HepG2 (cell line): ENCODE measurements around the gene STAG3. TPM values are rescaled to one million over a fixed set of nuclear protein-coding genes. Genes with fewer than 3 reads are reported as not detected.

Experiments
- ATAC-seq: fragments of 200-7000 bp; cut with Tn5 transposase; 3 replicates; pipeline ENCODE4 v1.9.1; 2020; ENCODE audit warnings: mild to moderate bottlenecking, moderate library complexity
- BruUV-seq: library from RNA; stranded (reverse); fragments of 400-500 nt; replicated peaks from 2 replicates; lab custom pipeline; 2021; lab: Mats Ljungman, UMichigan
- CTCF ChIA-PET: fragments of 300-600 bp; formaldehyde crosslinking; extraction: SDS; loops from one replicate; lab custom pipeline; 2021; ENCODE audit warnings: low total read pairs, inconsistent platforms, low intra/inter-chr PET ratio; lab: Yijun Ruan, JAX
- POLR2A ChIA-PET: fragments of 350-600 bp; sonication (Branson Sonifier 250); formaldehyde crosslinking; loops from one replicate; lab custom pipeline; 2020; ENCODE audit warnings: antibody characterized with exemption, inconsistent platforms; lab: Yijun Ruan, JAX
- DNase-seq: peaks from one replicate; pipeline ENCODE4 v3.0.0-alpha.2; 2015; ENCODE audit warnings: low spot score
- FAIRE-seq: peaks from 3 replicates; lab custom pipeline; 2011; peaks lifted over from hg19 to GRCh38; lab: Jason Lieb, UNC
- H2AFZ ChIP-seq: one replicate; pipeline ENCODE4 v1.6.1; 2011; ENCODE audit warnings: low read length, inconsistent platforms
- H3K27ac ChIP-seq: fragments of 300-600 bp; 3 replicates; pipeline ENCODE4 v1.8.0; 2011; ENCODE audit warnings: mixed run types, mild to moderate bottlenecking, mixed read lengths, low read length, inconsistent platforms; ENCODE audit not compliant: insufficient read depth; ENCODE audit errors: extremely low read length
- H3K27me3 ChIP-seq, 2 experiments: fragments of 200-600 bp in 1 of 2; 2 replicates in 1 of 2; 3 replicates in 1 of 2; pipeline versions ENCODE4 v1.6.0 to v1.8.0; 2011; ENCODE audit warnings: low read length in 2 of 2, mild to moderate bottlenecking in 2 of 2, moderate library complexity in 2 of 2, inconsistent platforms in 1 of 2; ENCODE audit not compliant: insufficient read depth in 2 of 2, control insufficient read depth in 1 of 2
- H3K36me3 ChIP-seq, 2 experiments: fragments of 200-600 bp in 1 of 2; replicated peaks in 1 of 2; 2 replicates in 1 of 2; 3 replicates in 1 of 2; pipeline versions ENCODE4 v1.5.1 to v1.8.0; 2011; ENCODE audit warnings: low read length in 2 of 2, inconsistent platforms in 1 of 2; ENCODE audit not compliant: insufficient read depth in 2 of 2, control insufficient read depth in 1 of 2
- H3K4me1 ChIP-seq: 2 replicates; pipeline ENCODE4 v1.5.1; 2012; ENCODE audit warnings: low read length, inconsistent platforms; ENCODE audit not compliant: insufficient read depth
- H3K4me2 ChIP-seq: 2 replicates; pipeline ENCODE4 v1.6.0; 2011; ENCODE audit warnings: low read depth, low read length, inconsistent platforms
- H3K4me3 ChIP-seq, 3 experiments: fragments of 200-600 bp in 1 of 3; sonication (generic), shearing (Covaris generic) in 1 of 3; replicated peaks in 1 of 3; 2 replicates each; pipeline ENCODE4 v1.5.1; 2011 to 2016; ENCODE audit warnings: low read length in 3 of 3, inconsistent platforms in 2 of 3, low read depth in 2 of 3, mild to moderate bottlenecking in 2 of 3, control low read depth in 1 of 3, mixed read lengths in 1 of 3; ENCODE audit not compliant: insufficient read depth in 1 of 3
- H3K79me2 ChIP-seq: one replicate; pipeline ENCODE4 v1.6.1; 2011; ENCODE audit warnings: low read length, inconsistent platforms; ENCODE audit not compliant: insufficient read depth
- H3K9ac ChIP-seq: 2 replicates; pipeline ENCODE4 v1.6.0; 2011; ENCODE audit warnings: mild to moderate bottlenecking, low read depth, low read length, inconsistent platforms; ENCODE audit not compliant: insufficient read depth
- H3K9me3 ChIP-seq: 2 replicates; pipeline ENCODE4 v1.5.1; 2012; ENCODE audit warnings: mild to moderate bottlenecking, low read length
- H4K20me1 ChIP-seq: 2 replicates; pipeline ENCODE4 v1.6.0; 2011; ENCODE audit warnings: inconsistent platforms, mild to moderate bottlenecking, low read length, moderate library complexity; ENCODE audit not compliant: insufficient read depth
- AHDC1 ChIP-seq: sonication (generic); formaldehyde crosslinking; IDR thresholded peaks from 2 replicates; pipeline ENCODE4 v1.5.1; 2020; ENCODE audit warnings: mild to moderate bottlenecking, missing genetic modification reagents, borderline replicate concordance
- E2F5 ChIP-seq: sonication (generic); formaldehyde crosslinking; conservative IDR thresholded peaks from 2 replicates; pipeline ENCODE4 v1.4.0; 2020; ENCODE audit warnings: missing genetic modification reagents
- ELF1 ChIP-seq: sonication (generic); formaldehyde crosslinking; IDR thresholded peaks from 2 replicates; pipeline ENCODE4 v1.4.0; 2020; ENCODE audit warnings: missing genetic modification reagents
- HNF4G ChIP-seq, 2 experiments: sonication (generic) in 1 of 2; formaldehyde crosslinking in 1 of 2; IDR thresholded peaks; 2 replicates each; pipeline versions ENCODE4 v1.4.0 to v1.6.1; 2011 to 2020; ENCODE audit warnings: borderline replicate concordance in 2 of 2, low read depth in 2 of 2, mild to moderate bottlenecking in 2 of 2, low read length in 1 of 2, missing genetic modification reagents in 1 of 2, moderate library complexity in 1 of 2
- PAWR ChIP-seq: sonication (generic); formaldehyde crosslinking; IDR thresholded peaks from 2 replicates; pipeline ENCODE4 v1.4.0; 2020; ENCODE audit warnings: missing genetic modification reagents, mild to moderate bottlenecking, borderline replicate concordance
- PAX8 ChIP-seq: sonication (generic); formaldehyde crosslinking; IDR thresholded peaks from 2 replicates; pipeline ENCODE4 v1.8.0; 2022; ENCODE audit warnings: mild to moderate bottlenecking, missing genetic modification reagents, borderline replicate concordance
- RXRA ChIP-seq: sonication (generic); formaldehyde crosslinking; IDR thresholded peaks from 2 replicates; pipeline ENCODE4 v1.5.1; 2020; ENCODE audit warnings: missing genetic modification reagents
- SMAD1 ChIP-seq: sonication (generic); formaldehyde crosslinking; IDR thresholded peaks from 2 replicates; pipeline ENCODE4 v1.4.0; 2020; ENCODE audit warnings: missing genetic modification reagents, low read depth, mild to moderate bottlenecking, borderline replicate concordance
- SMAD3 ChIP-seq: sonication (generic); formaldehyde crosslinking; IDR thresholded peaks from 2 replicates; pipeline ENCODE4 v1.4.0; 2020; ENCODE audit warnings: missing genetic modification reagents
- TBX3 ChIP-seq: fragments of 450-650 bp; IDR thresholded peaks from 2 replicates; pipeline ENCODE4 v1.6.1; 2017; ENCODE audit warnings: antibody characterized with exemption, mild to moderate bottlenecking, inconsistent platforms, borderline replicate concordance
- TCF12 ChIP-seq, 2 experiments: fragments of 450-650 bp in 1 of 2; sonication (generic) in 1 of 2; formaldehyde crosslinking in 1 of 2; IDR thresholded peaks; 2 replicates each; pipeline versions ENCODE4 v1.6.1 to v1.8.0; 2017 to 2022; ENCODE audit warnings: antibody characterized with exemption in 1 of 2, mild to moderate bottlenecking in 1 of 2, missing genetic modification reagents in 1 of 2, moderate library complexity in 1 of 2
- ZNF160 ChIP-seq: sonication (generic); formaldehyde crosslinking; IDR thresholded peaks from 2 replicates; pipeline ENCODE4 v1.8.0; 2022; ENCODE audit warnings: mild to moderate bottlenecking, inconsistent platforms, missing genetic modification reagents
- ZNF280D ChIP-seq: sonication (generic); formaldehyde crosslinking; IDR thresholded peaks from 2 replicates; pipeline ENCODE4 v1.5.1; 2020; ENCODE audit warnings: mild to moderate bottlenecking, missing genetic modification reagents
- ZNF33A ChIP-seq: sonication (generic); formaldehyde crosslinking; IDR thresholded peaks from 2 replicates; pipeline ENCODE4 v1.5.1; 2020; ENCODE audit warnings: missing genetic modification reagents, mild to moderate bottlenecking, moderate library complexity, borderline replicate concordance
- ZNF530 ChIP-seq: sonication (generic); formaldehyde crosslinking; IDR thresholded peaks from 2 replicates; pipeline ENCODE4 v1.5.0; 2020; ENCODE audit warnings: low read depth, mild to moderate bottlenecking, missing genetic modification reagents
- WGBS: methylation state at CpG from one replicate; pipeline ENCODE4 v1.1.6; 2017; ENCODE audit warnings: low lambda C conversion rate; 5-methylcytosine and 5-hydroxymethylcytosine counted together
- in situ Hi-C: cut with HindIII; loops from 2 replicates; pipeline ENCODE4 v1.10.0; 2017; ENCODE audit warnings: low pct_unique_long_range_greater_than_20kb; ENCODE audit not compliant: extremely low pct_ligation_motif_present
- intact Hi-C: fragments of 100-400 bp; cut with micrococcal nuclease; formaldehyde crosslinking; loops from one replicate; pipeline ENCODE4 v1.10.0; 2022; ENCODE audit not compliant: unreplicated experiment
- polyA plus RNA-seq, 8 experiments: library from polyadenylated mRNA; depleted of rRNA in 3 of 8; stranded (reverse) in 7 of 8; unstranded in 1 of 8; fragments of >200 nt; fragmentation: Illumina TruSeq in 4 of 8; extraction: Trizol in 4 of 8; gene quantifications; 2 replicates each; pipeline versions ENCODE4 v1.2.1 to v1.2.3, GENCODE V29; 2011 to 2016; ENCODE audit warnings: low read depth in 4 of 8, missing spikeins in 1 of 8, mixed read lengths in 1 of 8; ENCODE audit not compliant: insufficient read depth in 1 of 8
- total RNA-seq, 5 experiments: library from RNA; depleted of rRNA; stranded (reverse); fragments of >200 nt; fragmentation: Illumina TruSeq; extraction: Trizol; gene quantifications; 2 replicates each; pipeline ENCODE4 v1.2.3, GENCODE V29; 2016; ENCODE audit warnings: low read depth in 1 of 5

STAG3 gene
- total and polyA plus RNA-seq, 2 of the 13 experiments (the other 11 are each of a cell fraction or from before 2014, with no cell fraction given): 0.09 to 0.33 TPM

GRCh38 chr7:100141555-100141949 is 36.2 kb upstream of the STAG3 start:
- peaks cover 13% of the 10 kb centered on the region for H3K4me1 ChIP-seq
- DNase-seq (no peak), FAIRE-seq (no peak), ATAC-seq (no peak)
- 66% methylated on average over 3 of the region's 3 CpGs for WGBS
- no peak overlapping the region for H3K4me3 ChIP-seq
- in situ Hi-C loops: no loop called here
- H2AFZ ChIP-seq: no peak overlapping the region
- no peaks in the 10 kb centered on the region for H3K79me2 ChIP-seq
- H3K36me3 ChIP-seq: no peaks in the 10 kb centered on the region
- no peak overlapping the region for H3K27ac ChIP-seq
- BruUV-seq: no TSS peak
- CTCF ChIA-PET: no interaction called here
- H3K4me2 ChIP-seq: no peak overlapping the region
- no peaks in the 10 kb centered on the region for H3K27me3 ChIP-seq
- POLR2A ChIA-PET: no interaction called here
- no peaks in the 10 kb centered on the region for H4K20me1 ChIP-seq
- intact Hi-C loops: no loop called here
- no peak overlapping the region for H3K9ac ChIP-seq
- H3K9me3 ChIP-seq: no peaks in the 10 kb centered on the region
- no peak for TF ChIP-seq PAX8 (CRISPR knock-in tag)
- TF ChIP-seq E2F5 (CRISPR knock-in tag): no peak
- TF ChIP-seq ZNF280D: no peak
- TF ChIP-seq ELF1 (CRISPR knock-in tag): no peak
- TF ChIP-seq PAWR (CRISPR knock-in tag): no peak
- no peak for TF ChIP-seq TBX3
- no peak for TF ChIP-seq SMAD1 (CRISPR knock-in tag)
- TF ChIP-seq ZNF33A (CRISPR knock-in tag): no peak
- TF ChIP-seq ZNF530 (CRISPR knock-in tag): no peak
- no peak for TF ChIP-seq TCF12 (IDR thresholded peaks at IDR 0.05)
- TF ChIP-seq TCF12 (CRISPR knock-in tag; IDR thresholded peaks at IDR 0.05): no peak
- no peak for TF ChIP-seq AHDC1
- TF ChIP-seq ZNF160 (CRISPR knock-in tag): no peak
- no peak for TF ChIP-seq SMAD3 (CRISPR knock-in tag)
- no peak for TF ChIP-seq RXRA (CRISPR knock-in tag)
- TF ChIP-seq HNF4G (IDR thresholded peaks at IDR 0.05; ENCODE audit: borderline replicate concordance, low read depth, low read length): no peak
- no peak for TF ChIP-seq HNF4G (CRISPR knock-in tag; IDR thresholded peaks at IDR 0.05; ENCODE audit: borderline replicate concordance, low read depth)
